Liver (tissue), 9 donors: ENCODE results near the gene PTPN14. TPM values are rescaled to one million over a fixed set of nuclear protein-coding genes. Genes with fewer than 3 reads are reported as not detected.

Source experiments
- DNase-seq: peaks from one replicate; pipeline ENCODE4 v3.0.0-alpha.2; 2017; ENCODE audit warnings: low spot score
- H3K27ac ChIP-seq, 2 donors: one replicate each; pipeline ENCODE4 v1.7.0; 2013; ENCODE audit warnings: inconsistent platforms in 2 of 2, low read length in 2 of 2, control low read depth in 1 of 2, low read depth in 1 of 2, mild to moderate bottlenecking in 1 of 2
- H3K27me3 ChIP-seq, 4 donors: one replicate each; pipeline versions ENCODE4 v1.6.1 to v1.7.0; 2013; ENCODE audit warnings: low read length in 3 of 4, inconsistent platforms in 1 of 4, mild to moderate bottlenecking in 1 of 4, moderate library complexity in 1 of 4; ENCODE audit not compliant: control insufficient read depth in 4 of 4, insufficient read depth in 4 of 4
- H3K36me3 ChIP-seq, 4 donors: one replicate each; pipeline versions ENCODE4 v1.6.1 to v1.7.0; 2013; ENCODE audit warnings: low read length in 3 of 4, mild to moderate bottlenecking in 3 of 4, low read depth in 1 of 4, moderate library complexity in 1 of 4; ENCODE audit not compliant: control insufficient read depth in 4 of 4, insufficient read depth in 3 of 4
- H3K4me1 ChIP-seq, 4 donors: one replicate each; pipeline versions ENCODE4 v1.6.1 to v1.7.0; 2013; ENCODE audit warnings: low read length in 3 of 4, mild to moderate bottlenecking in 3 of 4, moderate library complexity in 1 of 4; ENCODE audit not compliant: control insufficient read depth in 4 of 4, insufficient read depth in 4 of 4
- H3K4me3 ChIP-seq, 3 donors: one replicate each; pipeline versions ENCODE4 v1.6.1 to v1.7.0; 2013; ENCODE audit warnings: low read length in 3 of 3, control low read depth in 1 of 3, low read depth in 1 of 3, mild to moderate bottlenecking in 1 of 3
- H3K9ac ChIP-seq, 2 donors: one replicate each; pipeline ENCODE4 v1.7.0; 2013; ENCODE audit warnings: low read length in 2 of 2, mild to moderate bottlenecking in 2 of 2, moderate library complexity in 2 of 2, control low read depth in 1 of 2, low read depth in 1 of 2
- H3K9me3 ChIP-seq, 4 donors: one replicate each; pipeline versions ENCODE4 v1.6.1 to v1.7.0; 2013; ENCODE audit warnings: low read length in 3 of 4; ENCODE audit not compliant: control insufficient read depth in 4 of 4
- ATF3 ChIP-seq: IDR thresholded peaks from 2 replicates; pipeline ENCODE4 v1.6.1; 2016; ENCODE audit warnings: antibody characterized with exemption
- CTCF ChIP-seq: fragments of 150-350 bp; IDR thresholded peaks from 2 replicates; pipeline ENCODE4 v1.5.1; 2017; ENCODE audit warnings: improper control_type of control experiment, low read depth, low read length; ENCODE audit not compliant: missing input control
- EGR1 ChIP-seq, 2 donors: IDR thresholded peaks; 2 replicates each; pipeline ENCODE4 v1.6.1; 2016 to 2018; ENCODE audit warnings: antibody characterized with exemption in 2 of 2, low read depth in 2 of 2
- FOXA1 ChIP-seq: IDR thresholded peaks from 2 replicates; pipeline ENCODE4 v1.6.1; 2016; ENCODE audit warnings: antibody characterized with exemption
- FOXA2 ChIP-seq: IDR thresholded peaks from 2 replicates; pipeline ENCODE4 v1.6.1; 2016; ENCODE audit warnings: antibody characterized with exemption
- HNF4A ChIP-seq, 2 donors: conservative IDR thresholded peaks; 2 replicates each; pipeline ENCODE4 v1.6.1; 2016; ENCODE audit warnings: antibody characterized with exemption in 2 of 2, mild to moderate bottlenecking in 2 of 2
- HNF4G ChIP-seq: IDR thresholded peaks from 2 replicates; pipeline ENCODE4 v1.6.1; 2016; ENCODE audit warnings: antibody characterized with exemption
- JUND ChIP-seq, 2 donors: IDR thresholded peaks; 2 replicates each; pipeline ENCODE4 v1.6.1; 2016; ENCODE audit warnings: antibody characterized with exemption in 2 of 2
- MAX ChIP-seq: IDR thresholded peaks from 2 replicates; pipeline ENCODE4 v1.6.1; 2016; ENCODE audit warnings: antibody characterized with exemption
- NR2F2 ChIP-seq: IDR thresholded peaks from 2 replicates; pipeline ENCODE4 v1.6.1; 2016; ENCODE audit warnings: antibody characterized with exemption
- RAD21 ChIP-seq, 2 donors: IDR thresholded peaks; 2 replicates each; pipeline ENCODE4 v1.6.1; 2016; ENCODE audit warnings: antibody characterized with exemption in 2 of 2, mild to moderate bottlenecking in 2 of 2
- REST ChIP-seq: IDR thresholded peaks from 2 replicates; pipeline ENCODE4 v1.6.1; 2016; ENCODE audit warnings: antibody characterized with exemption, mild to moderate bottlenecking
- RXRA ChIP-seq, 2 donors: IDR thresholded peaks; 2 replicates each; pipeline ENCODE4 v1.6.1; 2017 to 2018; ENCODE audit warnings: antibody characterized with exemption in 2 of 2, mild to moderate bottlenecking in 1 of 2
- SP1 ChIP-seq: IDR thresholded peaks from 2 replicates; pipeline ENCODE4 v1.6.1; 2018; ENCODE audit warnings: antibody characterized with exemption, mild to moderate bottlenecking
- TAF1 ChIP-seq: conservative IDR thresholded peaks from 2 replicates; pipeline ENCODE4 v1.6.1; 2016; ENCODE audit warnings: antibody characterized with exemption, mild to moderate bottlenecking
- YY1 ChIP-seq: IDR thresholded peaks from 2 replicates; pipeline ENCODE4 v1.6.1; 2016; ENCODE audit warnings: antibody characterized with exemption, mild to moderate bottlenecking
- ZBTB33 ChIP-seq: IDR thresholded peaks from 2 replicates; pipeline ENCODE4 v1.6.1; 2016; ENCODE audit warnings: antibody characterized with exemption
- WGBS: extraction: QIAGEN DNeasy Blood & Tissue Kit; methylation state at CpG from one replicate; pipeline ENCODE4 v1.1.7; 2013; 5-methylcytosine and 5-hydroxymethylcytosine counted together
- polyA plus RNA-seq, 2 donors: library from polyadenylated mRNA; stranded (reverse) in 1 of 2; unstranded in 1 of 2; fragments of 200-250 nt in 1 of 2; fragments of >200 nt in 1 of 2; fragmentation: Nextera tagmentation in 1 of 2; extraction: Ambion mirVana in 1 of 2; gene quantifications; one replicate each; pipeline versions ENCODE4 v1.2.1 to v1.2.3, GENCODE V29; 2013 to 2015
- total RNA-seq, 2 donors: library from RNA; depleted of rRNA; stranded (reverse); fragments of >200 nt; gene quantifications; one replicate each; pipeline ENCODE4 v1.2.3, GENCODE V29; 2014
- donor health status: healthy.
- donor health status: healthy.
- donor health status: healthy.
- donor health status: healthy.
- donor health status: healthy.

PTPN14 gene
- total and polyA plus RNA-seq, 4 donors = 0.54 to 3.2 (median 1.5) TPM

- H3K27me3 ChIP-seq = no peaks in the 10 kb centered on the region
- peaks cover 0 to 7% (median 3%) of the 10 kb centered on the region in 4 donors for H3K36me3 ChIP-seq
- 92% methylated on average over 20 of the region's 20 CpGs for WGBS
- TF ChIP-seq ZBTB33 (no peak), ATF3 (no peak), REST (no peak), EGR1 (IDR thresholded peaks at IDR 0.05; ENCODE audit: low read depth in 2 of 2) (no peak), TAF1 (no peak), CTCF (no peak), HNF4A (conservative IDR thresholded peaks at IDR 0.05) (no peak), HNF4G (no peak), NR2F2 (no peak), FOXA2 (no peak), SP1 (no peak), YY1 (no peak), FOXA1 (no peak), MAX (no peak), RAD21 (IDR thresholded peaks at IDR 0.05) (no peak), RXRA (IDR thresholded peaks at IDR 0.05) (no peak), JUND (IDR thresholded peaks at IDR 0.05) (no peak)
- peaks cover 2 to 16% (median 9%) of the 10 kb centered on the region in 4 donors for H3K4me1 ChIP-seq
- H3K4me3 ChIP-seq = no peak overlapping the region
- H3K9me3 ChIP-seq = no peaks in the 10 kb centered on the region
- no peak overlapping the region for H3K9ac ChIP-seq
- no peak overlapping the region for H3K27ac ChIP-seq
- no peak for DNase-seq
Observed at GRCh38 chr1:214329470-214330220, 221.8 kb downstream of the PTPN14 start.
